HG03095 (cell line): ENCODE measurements around the gene CLBA1.
"Not testable (repeated sequence)": the region's sequence is repeated elsewhere in the genome, so short reads cannot be mapped to it uniquely, and the experiment has no call there.

Experiments
- ATAC-seq: cut with Tn5 transposase; IDR thresholded peaks from one replicate; pipeline ENCODE4 v1.9.1; 2021; ENCODE audit warnings: moderate library complexity; ENCODE audit not compliant: unreplicated experiment

CLBA1 gene

DNA sequence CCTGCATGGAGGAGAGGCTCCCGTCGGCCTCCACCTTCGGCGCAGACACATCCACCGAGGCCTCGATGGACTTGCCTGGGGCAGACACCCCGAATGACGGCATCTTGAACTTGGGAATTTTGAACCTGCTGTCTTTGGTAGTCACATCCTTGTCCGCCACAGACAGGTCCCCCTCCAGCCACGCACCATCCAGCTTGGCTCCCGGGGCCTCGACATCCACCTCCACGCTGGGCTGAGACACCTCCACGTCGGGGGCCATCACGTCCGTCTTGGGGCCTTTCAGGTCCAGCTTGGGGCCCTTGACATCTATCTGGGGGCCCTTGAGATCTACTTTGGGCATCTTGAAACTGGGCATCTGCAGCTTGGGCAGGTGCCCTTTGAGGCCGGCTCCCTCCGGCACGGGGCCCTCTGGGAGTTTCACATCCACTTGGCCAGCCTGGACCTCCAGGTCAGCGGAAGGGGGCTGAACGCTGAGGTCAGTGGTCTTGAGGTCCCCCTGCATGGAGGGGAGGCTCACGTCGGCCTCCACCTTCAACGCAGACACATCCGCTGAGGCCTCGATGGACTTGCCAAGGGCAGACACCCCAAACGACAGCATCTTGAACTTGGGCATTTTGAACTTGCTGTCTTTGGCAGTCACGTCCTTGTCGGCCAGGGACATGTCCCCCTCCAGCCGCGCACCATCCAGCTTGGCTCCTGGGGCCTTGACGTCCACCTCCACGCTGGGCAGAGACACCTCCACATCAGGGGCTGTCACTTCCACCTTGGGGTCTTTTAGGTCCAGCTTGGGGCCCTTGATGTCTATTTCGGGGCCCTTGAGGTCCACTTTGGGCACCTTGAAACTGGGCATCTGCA is 37.5 kb upstream of the CLBA1 start:
- not testable (repeated sequence) for ATAC-seq

DNA sequence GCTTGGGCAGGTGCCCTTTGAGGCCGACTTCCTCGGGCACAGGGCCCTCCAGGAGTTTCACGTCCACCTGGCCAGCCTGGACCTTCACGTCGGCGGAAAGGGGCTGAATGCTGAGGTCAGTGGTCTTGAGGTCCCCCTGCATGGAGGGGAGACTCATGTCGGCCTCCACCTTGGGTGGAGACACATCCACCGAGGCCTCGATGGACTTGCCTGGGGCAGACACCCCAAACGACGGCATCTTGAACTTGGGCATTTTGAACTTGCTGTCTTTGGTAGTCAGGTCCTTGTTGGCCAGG is 36.9 kb upstream of the CLBA1 start:
- ATAC-seq = no peak

DNA sequence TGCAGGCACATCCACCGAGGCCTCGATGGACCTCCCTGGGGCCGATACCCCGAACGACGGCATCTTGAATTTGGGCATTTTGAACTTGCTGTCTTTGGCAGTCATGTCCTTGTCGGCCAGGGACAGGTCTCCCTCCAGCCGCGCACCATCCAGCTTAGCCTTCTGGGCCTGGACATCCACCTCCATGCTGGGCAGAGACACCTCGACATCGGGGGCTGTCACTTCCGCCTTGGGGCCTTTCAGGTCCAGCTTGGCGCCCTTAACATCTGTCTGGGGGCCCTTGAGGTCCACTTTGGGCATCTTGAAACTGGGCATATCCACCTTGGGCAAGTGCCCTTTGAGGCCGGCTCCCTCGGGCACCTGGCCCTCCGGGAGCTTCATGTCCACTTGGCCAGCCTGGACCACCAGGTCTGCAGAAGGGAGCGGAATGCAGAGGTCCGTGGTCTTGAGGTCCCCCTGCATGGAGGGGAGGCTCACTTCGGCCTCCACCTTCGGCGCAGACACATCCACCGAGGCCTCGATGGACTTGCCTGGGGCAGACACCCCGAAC is 36.1 kb upstream of the CLBA1 start:
- ATAC-seq = not testable (repeated sequence)

DNA sequence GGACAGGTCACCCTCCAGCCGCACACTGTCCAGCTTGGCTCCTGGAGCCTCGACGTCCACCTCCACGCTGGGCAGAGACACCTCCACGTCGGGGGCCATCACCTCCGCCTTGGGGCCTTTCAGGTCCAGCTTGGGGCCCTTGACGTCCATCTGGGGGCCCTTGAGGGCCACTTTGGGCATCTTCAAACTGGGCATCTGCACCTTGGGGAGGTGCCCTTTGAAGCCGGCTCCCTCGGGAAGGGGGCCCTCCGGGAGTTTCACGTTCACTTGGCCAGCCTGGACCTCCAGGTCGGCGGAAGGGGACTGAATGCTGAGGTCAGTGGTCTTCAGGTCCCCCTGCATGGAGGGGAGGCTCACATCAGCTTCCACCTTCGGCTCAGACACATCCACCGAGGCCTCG is 35.6 kb upstream of the CLBA1 start:
- no peak for ATAC-seq

DNA sequence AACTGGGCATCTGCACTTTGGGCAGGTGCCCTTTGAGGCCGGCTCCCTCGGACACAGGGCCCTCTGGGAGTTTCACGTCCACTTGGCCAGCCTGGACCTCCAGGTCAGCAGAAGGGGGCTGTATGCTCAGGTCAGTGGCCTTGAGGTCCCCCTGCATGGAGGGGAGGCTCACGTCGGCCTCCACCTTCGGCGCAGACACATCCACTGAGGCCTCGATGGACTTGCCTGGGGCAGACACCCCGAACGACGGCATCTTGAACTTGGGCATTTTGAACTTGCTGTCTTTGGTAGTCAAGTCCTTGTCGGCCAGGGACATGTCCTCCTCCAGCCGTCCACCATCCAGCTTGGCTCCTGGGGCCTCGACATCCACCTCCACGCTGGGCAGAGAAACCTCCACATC is 34.9 kb upstream of the CLBA1 start:
- ATAC-seq = not testable (repeated sequence)

DNA sequence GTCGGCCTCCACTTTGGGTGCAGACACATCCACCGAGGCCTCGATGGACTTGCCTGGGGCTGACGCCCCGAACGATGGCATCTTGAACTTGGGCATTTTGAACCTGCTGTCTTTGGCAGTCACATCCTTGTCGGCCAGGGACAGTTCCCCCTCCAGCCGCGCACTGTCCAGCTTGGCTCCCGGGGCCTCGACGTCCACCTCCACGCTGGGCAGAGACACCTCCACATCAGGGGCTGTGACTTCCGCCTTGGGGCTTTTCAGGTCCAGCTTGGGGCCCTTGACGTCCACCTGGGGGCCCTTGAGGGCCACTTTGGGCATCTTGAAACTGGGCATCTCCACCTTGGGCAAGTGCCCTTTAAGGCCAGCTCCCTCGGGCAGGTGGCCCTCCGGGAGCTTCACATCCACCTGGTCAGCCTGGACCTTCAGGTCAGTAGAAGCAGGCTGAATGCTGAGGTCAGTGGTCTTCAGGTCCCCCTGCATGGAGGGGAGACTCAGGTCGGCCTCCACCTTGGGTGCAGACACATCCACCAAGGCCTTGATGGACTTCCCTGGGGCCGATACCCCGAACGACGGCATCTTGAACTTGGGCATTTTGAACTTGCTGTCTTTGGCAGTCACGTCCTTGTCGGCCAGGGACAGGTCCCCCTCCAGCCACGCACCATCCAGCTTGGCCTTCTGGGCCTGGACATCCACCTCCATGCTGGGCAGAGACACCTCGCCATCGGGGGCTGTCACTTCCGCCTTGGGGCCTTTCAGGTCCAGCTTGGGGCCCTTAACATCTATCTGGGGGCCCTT is 33.5 kb upstream of the CLBA1 start:
- ATAC-seq = not testable (repeated sequence)

DNA sequence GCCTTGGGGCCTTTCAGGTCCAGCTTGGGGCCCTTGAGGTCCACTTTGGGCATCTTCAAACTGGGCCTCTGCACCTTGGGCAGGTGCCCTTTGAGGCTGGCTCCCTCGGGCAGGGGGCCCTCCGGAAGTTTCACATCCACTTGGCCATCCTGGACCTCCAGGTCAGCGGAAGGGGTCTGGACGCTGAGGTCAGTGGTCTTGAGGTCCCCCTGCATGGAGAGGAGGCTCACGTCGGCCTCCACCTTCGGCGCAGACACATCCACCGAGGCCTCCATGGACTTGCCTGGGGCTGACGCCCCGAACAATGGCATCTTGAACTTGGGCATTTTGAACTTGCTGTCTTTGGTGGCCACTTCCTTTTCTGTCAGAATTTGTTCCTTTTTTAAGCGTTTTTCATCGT is 32.5 kb upstream of the CLBA1 start:
- no peak for ATAC-seq

DNA sequence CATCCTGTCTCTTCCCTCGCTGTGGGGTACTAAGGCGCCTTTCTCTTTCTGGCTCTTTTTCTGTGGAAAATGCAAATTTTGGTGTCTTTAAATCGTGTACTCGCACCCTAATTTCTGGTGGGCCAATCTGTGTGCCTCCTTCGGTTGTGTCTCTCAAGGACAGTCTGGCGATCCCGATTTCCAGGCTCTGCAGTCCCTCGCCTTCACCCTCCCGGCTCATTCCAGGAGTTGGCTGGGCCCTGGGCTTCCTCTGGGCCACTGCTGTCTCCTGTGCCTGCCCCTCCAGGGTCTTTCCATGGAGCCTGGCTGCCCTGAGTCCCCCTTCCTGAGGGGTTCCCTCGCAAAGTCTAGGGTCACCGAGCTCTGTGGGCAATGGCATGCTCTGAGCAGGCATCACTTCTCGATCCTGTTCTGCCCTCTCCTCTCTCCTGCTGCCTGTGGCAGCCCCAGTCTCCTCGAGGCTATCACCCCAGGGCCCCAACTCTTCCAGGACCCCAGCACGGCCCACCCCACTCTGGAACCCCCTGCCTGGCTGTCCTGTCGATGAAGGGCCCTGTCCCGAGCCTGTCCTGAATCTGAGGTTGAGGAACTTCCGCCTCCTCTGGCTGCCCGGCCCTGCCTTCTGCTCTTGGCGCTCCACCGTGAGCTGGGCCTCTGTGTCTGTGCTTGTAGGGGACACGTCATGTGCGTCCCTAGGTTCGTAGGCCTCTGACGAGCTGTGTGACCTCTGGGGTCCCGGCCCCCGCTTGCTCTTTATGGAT is 31.5 kb upstream of the CLBA1 start:
- no peak for ATAC-seq

DNA sequence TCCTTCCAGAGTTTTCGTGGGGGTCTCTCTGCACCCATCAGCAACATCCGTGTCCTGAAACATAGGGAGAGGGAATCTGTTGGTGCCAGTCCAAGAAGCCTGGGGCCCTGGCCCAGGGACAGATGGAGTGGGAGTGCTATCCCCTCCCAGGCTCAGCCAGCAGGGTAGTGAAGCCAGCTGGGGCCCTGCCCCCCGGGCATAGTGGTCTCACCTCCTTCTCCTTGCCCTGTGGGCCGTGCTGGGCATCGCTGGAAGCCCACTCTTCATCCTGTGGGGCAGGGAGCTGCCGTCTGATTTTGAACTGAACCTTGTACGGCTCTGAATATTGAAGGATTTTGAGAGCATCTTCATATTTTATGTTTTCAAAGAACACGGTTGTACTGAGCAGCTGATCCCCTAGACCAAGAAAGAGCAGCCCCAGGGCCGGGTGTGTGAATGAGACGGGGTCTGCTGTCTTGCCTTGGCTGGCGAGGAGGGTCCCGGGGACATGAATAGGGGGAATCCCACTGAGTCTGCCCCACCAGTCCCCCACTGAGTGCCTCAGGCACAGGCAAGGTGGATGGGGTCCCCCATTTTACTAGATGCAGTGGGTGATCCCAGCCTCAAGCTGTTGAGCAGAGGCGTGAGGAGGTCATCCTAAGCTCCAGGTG is 30.7 kb upstream of the CLBA1 start:
- no peak for ATAC-seq

DNA sequence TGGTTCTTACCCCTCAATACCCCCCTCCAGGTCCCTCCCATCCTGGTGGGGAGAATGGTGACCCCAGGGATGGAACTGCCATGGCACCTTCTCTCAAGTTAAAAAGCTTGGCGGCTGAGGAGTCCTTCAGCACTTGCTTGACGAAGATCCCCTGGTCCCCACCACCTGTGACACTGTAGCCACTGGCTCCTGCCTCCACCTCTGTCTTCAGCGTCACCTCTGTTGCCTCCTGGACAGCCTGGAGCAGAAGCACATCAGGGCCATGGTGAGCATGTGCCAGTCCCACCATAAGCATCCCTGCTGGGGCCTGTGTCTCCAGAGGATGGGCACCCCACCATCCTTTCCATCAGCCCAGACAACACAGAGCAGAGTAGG is 30.2 kb upstream of the CLBA1 start:
- no peak for ATAC-seq

DNA sequence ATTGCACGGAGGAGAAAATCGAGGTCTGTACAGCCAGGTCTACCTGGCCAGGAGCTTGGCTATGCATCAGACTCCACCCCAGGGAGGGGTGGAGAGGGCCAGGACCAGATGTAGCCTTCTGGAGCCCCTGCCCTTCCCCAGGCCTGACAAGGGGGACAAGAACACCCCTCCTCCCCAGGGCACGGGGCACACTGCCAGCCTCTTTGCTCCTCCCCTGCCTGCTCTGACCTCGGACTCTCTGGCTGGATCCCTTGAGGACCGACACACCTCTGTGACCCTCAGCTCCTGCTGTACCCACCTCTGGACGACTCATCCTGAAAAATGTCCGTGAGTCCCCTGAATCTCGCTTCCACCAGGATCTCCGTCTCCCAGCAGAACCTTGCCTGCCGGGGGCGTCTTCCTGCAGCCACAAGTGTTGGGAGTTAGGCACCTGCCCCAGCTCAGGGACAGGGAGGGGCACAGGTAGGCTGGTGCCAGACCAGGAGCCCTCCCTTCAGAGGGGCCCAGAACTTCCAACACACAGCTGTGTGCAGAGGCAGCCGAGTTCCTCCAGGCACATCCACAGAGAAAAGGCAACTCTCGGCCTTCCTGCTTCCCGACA is 29.2 kb upstream of the CLBA1 start:
- no peak for ATAC-seq

DNA sequence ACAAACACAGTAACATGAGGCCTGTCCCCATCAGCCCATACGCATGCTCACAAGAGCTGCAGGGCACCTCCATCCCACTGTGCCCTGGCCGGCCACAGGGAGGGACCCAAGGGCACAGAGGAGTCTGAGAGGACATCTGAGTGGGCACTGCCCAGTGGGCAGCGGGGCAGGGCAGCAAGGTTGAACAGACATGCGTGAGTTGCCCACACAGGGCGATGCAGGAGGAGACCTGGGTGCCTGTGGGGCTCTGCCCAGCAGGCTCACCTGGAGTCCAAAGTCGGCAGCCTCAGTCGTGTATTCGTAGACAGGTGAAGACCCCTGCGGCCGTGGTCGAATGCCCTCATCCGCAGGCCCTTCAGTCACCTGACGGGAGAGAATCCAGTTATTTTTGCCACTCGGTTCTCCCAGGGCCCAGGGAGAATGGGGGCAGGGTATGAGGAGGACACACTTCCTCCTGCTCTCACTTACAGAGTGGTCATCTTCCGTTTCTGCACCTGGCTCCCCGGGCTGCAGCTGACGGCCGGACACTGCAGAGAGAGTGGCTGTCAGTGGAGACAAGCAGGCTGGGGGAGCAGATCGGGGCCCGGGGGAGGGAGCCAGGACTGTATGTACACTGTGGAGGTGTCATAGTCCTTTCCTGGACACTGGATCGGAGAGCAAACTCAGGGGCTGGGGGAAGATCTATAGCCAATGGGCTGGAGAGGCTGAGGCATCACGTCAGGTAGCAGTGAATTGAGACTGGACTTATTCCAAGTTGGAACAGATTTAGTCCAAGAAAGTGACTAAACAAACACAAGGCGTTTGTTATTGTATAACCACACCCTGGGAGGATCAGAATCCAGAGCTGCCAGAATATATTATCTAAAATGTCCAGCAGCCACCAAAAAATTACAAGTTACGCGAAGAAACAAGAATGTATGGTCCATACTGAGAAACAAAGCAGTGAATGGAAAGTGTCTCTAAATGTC is 28.2 kb upstream of the CLBA1 start:
- no peak for ATAC-seq

DNA sequence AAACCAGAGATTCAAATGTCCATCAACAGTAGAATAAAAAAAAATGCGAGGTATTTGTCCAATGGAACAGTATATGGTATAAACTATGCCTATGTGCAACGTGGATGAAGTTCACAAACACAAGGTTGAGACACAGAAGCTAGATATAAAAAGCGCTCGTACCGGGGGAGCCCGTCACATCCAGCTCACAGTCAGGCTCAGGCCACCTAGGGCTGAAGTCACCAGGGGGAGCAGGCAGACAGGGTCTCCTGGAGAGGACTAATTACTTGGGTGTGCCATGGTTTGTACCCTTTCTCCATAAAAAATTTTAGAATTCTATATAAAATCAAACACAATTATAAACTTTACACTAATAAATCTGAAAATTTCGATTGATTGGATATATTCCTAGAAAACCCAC is 21.0 kb upstream of the CLBA1 start:
- ATAC-seq = no peak

DNA sequence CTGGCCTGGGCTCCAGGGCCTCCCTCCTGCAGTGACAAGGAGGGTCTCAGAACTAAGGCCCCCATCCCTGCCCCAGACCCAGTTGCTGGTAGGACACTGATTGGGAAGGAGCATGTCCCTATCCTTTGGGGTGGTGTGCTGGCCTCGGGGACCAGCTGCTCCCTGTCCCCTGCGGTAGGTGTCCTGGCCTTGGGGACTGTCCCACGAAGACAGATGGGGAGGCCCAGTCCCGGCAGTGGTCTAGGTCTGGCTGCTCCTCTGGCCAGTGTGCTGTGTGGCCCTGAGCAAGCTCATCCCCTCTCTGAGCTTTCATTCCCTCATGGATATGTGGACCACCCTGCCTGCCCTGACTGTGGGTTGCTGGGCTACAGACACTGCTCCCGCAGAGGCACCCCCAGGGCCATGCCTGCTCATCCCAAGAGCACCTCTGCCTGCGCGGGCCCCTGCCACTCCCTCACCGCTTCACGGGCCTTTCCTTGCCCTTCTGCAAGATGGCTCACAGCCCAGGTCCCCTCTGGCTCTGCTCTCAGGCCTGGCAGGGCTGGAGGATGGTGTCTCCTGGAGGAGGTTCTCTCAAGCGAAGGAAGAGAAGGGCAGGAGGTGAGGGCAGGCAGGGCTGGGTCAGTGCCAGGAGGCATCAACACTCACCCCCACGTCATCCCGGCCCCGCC is 19.9 kb upstream of the CLBA1 start:
- ATAC-seq = no peak

DNA sequence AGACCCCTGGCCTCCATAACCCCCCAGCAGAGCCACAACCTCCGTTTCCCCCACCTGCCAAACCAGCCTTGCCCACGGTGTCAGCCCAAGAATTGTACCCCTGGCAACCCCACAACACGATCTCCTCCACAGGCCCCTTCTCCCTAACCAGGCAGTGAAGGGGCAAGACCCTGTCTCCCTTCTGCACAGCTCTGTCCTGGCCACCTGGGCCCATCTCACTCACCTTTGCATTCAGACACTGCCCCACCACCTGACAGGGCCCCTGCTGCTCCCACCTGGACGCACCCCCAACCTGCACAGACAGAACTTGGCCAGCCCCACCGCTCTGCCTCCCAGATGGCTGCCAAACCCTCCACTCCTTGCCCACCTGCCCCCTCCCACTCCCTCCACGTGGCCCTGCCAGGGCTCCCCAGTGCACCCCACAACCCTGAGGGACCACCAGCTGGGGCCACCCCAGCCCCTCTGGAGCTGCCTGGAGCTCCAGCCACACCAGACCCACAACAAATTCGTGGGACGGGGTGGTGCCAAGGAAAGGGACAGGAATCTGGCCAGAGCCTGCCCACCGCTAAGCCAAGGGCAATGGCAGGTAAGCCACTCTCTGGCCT is 19.2 kb upstream of the CLBA1 start:
- no peak for ATAC-seq

DNA sequence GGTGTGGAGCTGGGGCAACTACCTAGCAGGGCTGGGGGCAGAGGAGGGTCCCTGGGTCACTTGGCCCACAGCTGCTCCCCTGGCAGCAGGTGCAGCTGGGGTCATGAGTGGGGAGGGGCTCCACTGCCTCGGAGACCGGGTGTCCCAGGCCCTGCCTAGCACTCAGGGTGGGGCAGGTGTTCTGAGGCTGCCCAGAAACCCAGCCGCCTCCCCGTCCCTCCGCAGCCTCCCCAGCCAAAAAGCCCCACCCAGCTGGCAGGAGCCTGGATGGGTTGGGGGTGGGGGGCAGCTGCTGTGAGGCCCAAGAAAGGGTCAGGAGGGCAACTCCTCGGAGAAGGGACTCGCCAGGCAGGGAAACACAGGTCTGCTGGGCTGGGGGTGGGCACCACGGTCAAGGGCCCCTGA is 18.6 kb upstream of the CLBA1 start:
- no peak for ATAC-seq

DNA sequence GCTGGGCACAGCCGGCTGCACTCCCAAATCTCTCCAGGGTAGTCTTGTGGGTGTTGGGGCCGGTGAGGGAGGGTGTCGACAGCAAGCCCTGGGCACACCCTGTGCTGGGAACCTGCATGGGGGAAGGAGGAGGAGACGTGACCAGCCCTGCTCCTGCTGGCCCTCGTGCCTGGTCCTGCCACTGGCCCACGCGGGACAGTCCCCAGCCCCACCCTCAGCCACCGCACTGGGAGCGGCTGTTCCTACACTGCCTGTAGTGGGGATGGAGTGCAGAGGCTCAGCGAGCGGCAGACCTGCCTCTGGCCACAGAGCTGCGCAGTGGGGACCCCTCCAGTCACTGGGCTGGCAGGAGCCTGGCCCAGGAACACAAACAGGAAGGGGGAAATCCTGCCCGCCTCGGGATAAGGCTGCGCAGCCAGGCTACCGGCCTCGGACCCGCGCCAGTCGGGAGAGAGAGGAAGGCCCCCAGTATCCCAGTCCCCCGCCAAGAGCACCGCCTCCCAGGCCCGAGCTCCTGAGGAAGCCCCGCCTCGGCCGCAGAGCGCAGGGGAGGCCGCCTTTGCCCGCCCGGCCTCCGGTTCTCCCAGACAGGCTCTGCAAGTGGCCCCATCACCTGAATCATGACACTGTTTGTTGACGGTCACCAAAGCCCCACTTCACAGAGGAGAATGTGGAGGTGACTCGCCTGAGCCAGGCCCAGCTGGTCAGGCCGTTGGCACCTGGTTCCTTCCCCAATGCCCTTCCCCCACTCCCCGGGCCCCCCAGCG is 18.0 kb upstream of the CLBA1 start:
- no peak for ATAC-seq

DNA sequence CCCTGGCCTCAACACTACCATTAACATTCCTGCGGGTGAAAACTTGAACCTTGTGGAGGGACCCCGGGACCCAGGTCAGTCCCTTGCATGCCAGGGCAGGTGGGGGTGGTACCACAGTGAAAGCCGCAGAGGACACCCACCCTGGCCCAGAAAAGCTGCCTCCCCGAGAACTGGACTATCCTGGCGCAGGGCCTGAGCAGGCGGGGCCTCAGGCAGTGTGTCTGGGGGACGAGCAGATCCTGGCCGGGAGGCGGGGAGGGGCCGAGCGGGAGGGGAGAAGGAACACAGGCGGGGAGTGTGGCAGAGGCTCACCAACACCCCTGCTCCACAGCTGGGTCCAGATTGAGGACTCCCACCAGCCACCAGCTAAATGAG is 17.4 kb upstream of the CLBA1 start:
- ATAC-seq = no peak
